ENCODE results near the gene CRYBB1.

The CRYBB1 gene

DNA sequence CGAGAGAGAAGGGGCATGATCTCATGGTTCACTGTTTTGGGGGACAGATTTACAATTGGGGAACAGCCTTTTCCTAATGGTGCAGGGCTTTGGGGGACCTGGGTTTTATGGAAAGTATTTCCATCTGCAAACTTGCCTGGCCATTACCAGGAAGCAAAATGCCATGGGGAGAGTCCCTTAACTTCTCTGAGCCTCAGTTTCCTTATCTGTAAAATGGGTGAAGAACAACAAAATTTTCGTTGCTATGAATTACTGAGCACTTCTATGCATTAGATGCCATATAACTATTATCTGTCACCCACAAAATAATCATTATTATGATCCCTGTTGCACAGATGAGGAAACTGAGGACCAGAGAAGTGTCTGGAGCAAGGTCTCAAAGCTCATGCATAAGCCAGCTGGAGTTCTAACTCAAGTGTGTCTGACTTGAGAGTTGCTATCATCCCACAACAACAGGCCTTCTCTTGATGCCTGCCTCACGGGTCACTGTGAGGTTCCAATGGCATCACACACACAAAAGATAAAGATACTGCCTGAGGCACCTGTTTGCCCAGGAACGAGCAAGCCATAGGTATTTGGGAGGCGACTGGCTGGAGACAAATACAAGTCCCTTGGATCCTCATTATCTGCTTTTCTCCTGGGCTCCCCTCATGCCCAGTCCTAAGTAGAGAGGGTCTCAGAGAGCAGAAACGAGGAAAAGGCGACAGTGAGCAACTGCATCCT lies 43.7 kb downstream of the CRYBB1 start:
- DNase-seq, result no peak

DNA sequence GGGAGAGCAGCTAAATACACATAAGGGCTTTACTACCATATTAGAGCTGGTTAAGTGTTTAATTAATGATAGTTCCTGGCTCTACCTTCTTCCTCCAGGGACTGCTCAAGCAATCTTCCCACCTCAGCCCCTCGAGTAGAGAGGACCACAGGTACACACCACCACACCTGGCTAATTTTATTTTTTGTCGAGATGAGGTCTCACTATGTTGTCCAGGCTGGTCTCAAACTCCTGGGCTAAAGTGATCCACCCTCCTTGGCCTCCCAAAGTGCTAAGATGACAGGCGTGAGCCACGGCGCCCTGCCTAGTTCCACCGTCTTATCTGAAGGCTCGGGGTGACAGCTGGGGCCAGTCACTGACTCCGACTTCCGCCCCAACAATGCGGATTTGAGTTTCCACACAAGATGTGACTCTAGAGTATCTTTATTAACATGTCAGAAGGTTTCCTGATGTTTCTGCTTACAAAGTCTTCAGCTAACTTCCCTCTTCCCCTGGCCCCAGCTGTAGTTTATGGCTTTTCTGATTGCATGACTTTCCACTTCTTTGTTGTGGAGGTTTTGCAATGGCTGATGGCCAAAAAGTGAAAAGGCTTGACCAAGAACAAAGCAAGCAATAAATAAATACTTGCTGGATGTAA lies 44.7 kb downstream of the CRYBB1 start:
- no peak for DNase-seq

- no peak for DNase-seq
Measured at GRCh38 chr22:26570864-26571525, 46.8 kb downstream of the CRYBB1 start.

- no peak for DNase-seq
Measured at GRCh38 chr22:26570115-26570514, 47.7 kb downstream of the CRYBB1 start.

GRCh38 chr22:26568207-26568706 lies 49.6 kb downstream of the CRYBB1 start:
- no peak for DNase-seq

GRCh38 chr22:26567610-26568009 lies 50.2 kb downstream of the CRYBB1 start:
- no peak for DNase-seq

GRCh38 chr22:26566994-26567393 lies 50.8 kb downstream of the CRYBB1 start:
- DNase-seq, result no peak

DNA sequence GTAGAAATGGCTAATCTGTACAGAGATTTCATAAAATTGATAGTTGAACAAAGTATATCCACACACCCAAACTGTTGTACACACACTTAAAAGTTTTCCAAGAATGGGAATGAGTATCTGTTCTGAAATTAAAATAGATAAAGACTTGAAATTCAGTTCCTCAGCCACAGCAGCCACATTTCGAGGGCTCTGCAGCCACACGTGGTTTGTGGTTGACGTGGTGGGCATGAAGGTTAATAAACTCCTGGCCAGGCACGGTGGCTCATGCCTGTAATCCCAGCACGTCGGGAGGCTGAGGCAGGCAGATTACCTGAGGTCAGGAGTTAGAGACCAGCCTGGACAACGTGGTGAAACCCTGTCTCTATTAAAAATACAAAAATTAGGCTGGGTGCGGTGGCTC lies 51.9 kb downstream of the CRYBB1 start:
- DNase-seq, result no peak

- DNase-seq, result peak; percentile 6
Measured at GRCh38 chr22:26565181-26565580, 52.6 kb downstream of the CRYBB1 start.

DNA sequence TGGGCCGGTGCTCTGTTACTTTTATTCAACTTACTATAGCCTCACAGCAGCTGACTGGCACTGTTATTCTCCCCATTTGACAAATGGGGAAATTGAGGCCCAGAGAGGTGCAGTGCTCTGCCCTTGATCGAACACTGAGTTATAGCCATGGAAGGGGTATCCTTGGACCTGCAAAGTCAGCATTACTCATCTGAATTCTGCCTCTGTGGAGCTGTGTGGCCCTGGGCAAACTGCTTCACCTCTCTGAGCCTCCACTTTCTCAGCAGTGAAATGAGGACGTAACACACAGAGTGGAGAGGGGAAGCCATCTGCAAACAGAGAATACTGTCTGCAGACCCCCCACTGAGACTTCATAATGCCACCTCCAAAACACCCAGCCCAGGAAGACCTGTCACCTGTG lies 53.2 kb downstream of the CRYBB1 start:
- no peak for DNase-seq

GRCh38 chr22:26564181-26564580 lies 53.6 kb downstream of the CRYBB1 start:
- no peak for DNase-seq

DNA sequence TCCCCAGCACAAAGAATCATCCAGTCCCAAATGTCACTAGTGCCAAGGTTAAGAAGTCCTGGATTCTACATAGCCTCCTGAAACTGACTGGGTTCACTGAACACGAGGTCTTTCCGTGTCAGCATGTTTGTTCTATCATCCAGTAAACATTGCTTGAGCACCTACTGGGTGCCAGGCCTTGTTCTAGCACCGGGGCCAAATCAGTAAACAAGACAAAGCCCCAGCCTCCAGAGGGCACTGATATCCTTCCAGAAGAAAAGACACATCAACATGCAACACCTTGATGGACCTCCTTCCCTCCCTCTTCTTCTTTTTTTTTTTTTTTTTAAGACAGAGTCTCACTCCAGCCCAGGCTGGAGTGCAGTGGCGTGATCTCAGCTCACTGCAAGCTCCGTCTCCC lies 54.8 kb downstream of the CRYBB1 start:
- no peak for DNase-seq

GRCh38 chr22:26561756-26562417 lies 55.9 kb downstream of the CRYBB1 start:
- no peak for DNase-seq

DNA sequence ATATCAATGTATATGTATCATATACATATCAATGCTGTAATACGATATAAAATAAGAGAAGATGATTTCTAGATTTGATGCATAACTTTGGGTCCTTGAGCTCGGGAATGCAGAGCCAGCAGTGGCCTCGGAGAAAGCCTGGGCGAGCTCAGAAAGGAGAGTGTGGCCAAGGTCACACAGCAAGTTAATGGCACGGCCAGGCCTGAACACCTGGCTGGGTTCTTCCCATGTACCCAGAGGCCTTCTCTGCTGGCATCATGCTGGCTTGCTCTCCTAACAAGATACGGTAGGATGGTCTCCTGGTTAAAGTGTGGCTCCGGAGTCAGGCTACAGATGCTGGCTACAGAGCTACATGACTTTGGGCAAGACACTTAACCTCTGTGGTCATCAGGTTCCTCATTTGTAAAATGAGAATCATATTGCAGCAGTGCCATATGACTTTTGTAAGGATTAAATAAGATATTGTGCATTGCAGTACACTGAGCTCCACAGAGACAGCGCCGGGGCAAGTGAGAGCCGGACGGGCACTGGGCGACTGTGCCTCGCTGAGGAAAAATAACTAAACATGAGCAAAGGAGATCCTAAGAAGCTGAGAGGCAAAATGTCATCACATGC lies 57.8 kb downstream of the CRYBB1 start:
- no peak for DNase-seq

DNA sequence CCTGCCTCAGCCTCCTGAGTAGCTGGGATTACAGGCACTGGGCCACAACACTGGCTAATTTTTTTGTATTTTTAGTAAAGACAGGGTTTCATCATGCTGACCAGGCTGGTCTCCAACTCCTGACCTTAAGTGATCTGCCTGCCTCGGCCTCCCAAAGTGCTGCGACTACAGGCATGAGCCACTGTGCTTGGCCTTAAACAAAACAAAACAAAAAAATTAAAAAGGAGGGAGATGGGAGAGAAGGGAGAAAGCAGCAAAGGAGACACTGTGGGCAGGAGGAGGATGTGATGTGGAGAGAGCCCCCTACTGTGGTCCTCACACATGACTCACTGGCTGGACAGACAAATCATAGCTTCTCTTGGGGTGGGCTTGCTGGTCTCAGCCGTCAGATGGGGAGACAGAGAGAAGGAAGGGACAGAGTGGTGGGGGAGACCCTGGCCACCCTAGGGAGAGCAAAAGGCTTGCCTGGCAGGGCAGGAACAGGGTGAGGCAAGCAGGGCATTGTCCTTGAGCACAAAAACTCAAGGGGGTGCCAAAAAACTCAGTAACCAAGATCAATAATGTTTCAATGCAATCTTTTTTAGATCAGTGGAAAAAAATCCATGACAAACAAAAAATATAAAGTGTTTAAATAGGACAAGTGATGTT lies 59.5 kb downstream of the CRYBB1 start:
- DNase-seq, result no peak

- no peak for DNase-seq
Measured at GRCh38 chr22:26556904-26557303, 60.9 kb downstream of the CRYBB1 start.

DNA sequence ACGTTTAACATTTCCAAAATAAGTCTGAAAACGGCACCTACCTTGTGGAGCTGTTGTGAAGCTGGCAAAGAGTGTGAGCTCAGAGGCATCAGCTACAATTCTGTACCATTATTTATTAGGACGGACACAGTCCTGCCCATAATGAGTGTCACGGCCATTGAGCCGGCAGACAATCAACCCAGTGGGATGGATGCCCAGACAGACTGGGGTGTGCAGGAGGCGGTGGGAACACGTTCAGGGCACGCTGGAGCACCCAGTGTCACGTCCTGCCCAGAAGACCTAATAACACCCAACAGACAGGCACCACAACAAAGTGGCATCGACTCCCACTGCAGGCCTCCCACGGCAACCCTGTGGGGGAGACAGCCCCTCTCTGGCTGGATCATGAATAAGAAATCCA lies 62.3 kb downstream of the CRYBB1 start:
- DNase-seq, result no peak

DNA sequence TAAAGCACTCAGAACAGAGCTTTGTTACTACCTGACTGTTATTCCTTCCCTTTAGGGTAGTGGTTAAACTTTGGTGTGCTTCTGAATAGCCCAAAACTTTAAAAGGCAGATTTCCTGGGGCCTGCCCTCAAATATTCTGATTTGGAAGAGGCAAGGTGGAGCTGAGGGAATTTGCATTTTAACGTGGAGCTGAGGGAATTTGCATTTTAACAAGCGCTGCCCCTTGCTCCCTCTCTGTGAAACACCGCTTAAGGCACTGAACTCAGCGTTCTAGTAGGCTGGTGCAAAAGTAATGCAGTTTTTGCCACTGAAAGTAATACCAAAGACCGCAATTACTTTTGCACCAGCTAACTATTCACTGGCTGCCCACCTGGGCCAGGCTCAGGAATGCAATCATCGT lies 62.9 kb downstream of the CRYBB1 start:
- no peak for DNase-seq

- DNase-seq, result peak; percentile 8
Measured at GRCh38 chr22:26553056-26553752, 64.6 kb downstream of the CRYBB1 start.

- no peak for DNase-seq
Measured at GRCh38 chr22:26552466-26552865, 65.4 kb downstream of the CRYBB1 start.

GRCh38 chr22:26551568-26551967 lies 66.3 kb downstream of the CRYBB1 start:
- DNase-seq, result no peak

- no peak for DNase-seq
Measured at GRCh38 chr22:26550498-26551033, 67.3 kb downstream of the CRYBB1 start.
